RWPE1 (cell line): ENCODE data around the gene FMO5.

ENCODE experiments used
- CTCF ChIA-PET: fragments of 350-600 bp; sonication (Branson Sonifier 250); formaldehyde crosslinking; extraction: SDS; loops from one replicate; lab custom pipeline; 2021; lab: Yijun Ruan, JAX
- POLR2A ChIA-PET: fragments of 400-600 bp; formaldehyde crosslinking; extraction: SDS; loops from one replicate; lab custom pipeline; 2020; ENCODE audit warnings: antibody characterized with exemption; ENCODE audit not compliant: low non-redundant PET; lab: Yijun Ruan, JAX
- DNase-seq: peaks from one replicate; pipeline ENCODE4 v3.0.0; 2012; ENCODE audit warnings: low spot score
- H3K27ac ChIP-seq: fragments of 450-650 bp; 2 replicates; pipeline ENCODE4 v1.5.1; 2017
- TF ChIP-seq, protein P1 (sequence below): fragments of 450-650 bp; conservative IDR thresholded peaks from 2 replicates; pipeline ENCODE4 v1.5.1; 2017; ENCODE audit warnings: low read depth, mild to moderate bottlenecking

Gene FMO5

DNA sequence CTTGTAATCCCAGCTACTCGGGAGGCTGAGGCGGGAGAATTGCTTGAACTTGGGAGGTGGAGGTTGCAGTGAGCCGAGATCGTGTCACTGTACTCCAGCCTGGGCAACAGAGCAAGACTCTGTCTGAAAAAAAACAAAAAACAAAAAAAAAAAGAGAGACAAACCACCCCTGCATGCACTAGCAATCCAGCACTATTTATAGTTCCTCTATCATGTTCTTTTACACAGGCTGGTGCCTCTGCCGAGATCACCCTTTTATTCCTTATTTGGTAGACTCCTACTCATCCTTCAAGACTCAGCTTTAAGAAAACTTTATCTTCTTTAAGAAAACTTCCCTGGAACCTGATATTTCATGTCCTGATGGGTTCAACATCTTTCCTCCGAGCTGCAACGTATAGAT lies 10.8 kb downstream of the FMO5 start:
- ChIA-PET POLR2A (no interaction called here), CTCF (interaction anchor here (0.7 kb wide), 1 partner anchor 15 kb away, joined by 4 read pairs; no protein-coding TSS in a partner anchor)
- no peak for DNase-seq
- no peak overlapping the region for H3K27ac ChIP-seq
- TF ChIP-seq, protein P1, sequence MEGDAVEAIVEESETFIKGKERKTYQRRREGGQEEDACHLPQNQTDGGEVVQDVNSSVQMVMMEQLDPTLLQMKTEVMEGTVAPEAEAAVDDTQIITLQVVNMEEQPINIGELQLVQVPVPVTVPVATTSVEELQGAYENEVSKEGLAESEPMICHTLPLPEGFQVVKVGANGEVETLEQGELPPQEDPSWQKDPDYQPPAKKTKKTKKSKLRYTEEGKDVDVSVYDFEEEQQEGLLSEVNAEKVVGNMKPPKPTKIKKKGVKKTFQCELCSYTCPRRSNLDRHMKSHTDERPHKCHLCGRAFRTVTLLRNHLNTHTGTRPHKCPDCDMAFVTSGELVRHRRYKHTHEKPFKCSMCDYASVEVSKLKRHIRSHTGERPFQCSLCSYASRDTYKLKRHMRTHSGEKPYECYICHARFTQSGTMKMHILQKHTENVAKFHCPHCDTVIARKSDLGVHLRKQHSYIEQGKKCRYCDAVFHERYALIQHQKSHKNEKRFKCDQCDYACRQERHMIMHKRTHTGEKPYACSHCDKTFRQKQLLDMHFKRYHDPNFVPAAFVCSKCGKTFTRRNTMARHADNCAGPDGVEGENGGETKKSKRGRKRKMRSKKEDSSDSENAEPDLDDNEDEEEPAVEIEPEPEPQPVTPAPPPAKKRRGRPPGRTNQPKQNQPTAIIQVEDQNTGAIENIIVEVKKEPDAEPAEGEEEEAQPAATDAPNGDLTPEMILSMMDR, result no peak

DNA sequence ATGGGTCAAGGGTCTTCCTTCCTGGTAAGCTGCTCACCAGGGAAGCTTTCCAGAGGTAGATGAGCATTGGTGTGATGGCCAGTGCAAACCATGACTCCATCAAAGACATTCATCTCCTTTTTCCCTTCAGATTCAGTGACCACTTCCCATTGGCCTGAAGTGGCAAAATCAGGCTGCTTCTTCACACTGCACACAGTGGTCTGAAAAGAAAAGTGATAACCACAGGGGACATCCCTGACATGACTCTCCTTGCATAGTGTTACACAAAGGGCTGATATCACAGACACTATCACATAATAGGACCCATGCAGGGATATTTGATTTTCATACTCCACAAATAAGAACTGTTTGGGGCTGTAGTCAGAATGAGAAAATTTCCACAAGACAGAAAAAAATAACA lies 11.9 kb downstream of the FMO5 start:
- ChIA-PET CTCF (no interaction called here), POLR2A (no interaction called here)
- TF ChIP-seq, protein P1, result no peak
- DNase-seq, result no peak
- no peak overlapping the region for H3K27ac ChIP-seq

DNA sequence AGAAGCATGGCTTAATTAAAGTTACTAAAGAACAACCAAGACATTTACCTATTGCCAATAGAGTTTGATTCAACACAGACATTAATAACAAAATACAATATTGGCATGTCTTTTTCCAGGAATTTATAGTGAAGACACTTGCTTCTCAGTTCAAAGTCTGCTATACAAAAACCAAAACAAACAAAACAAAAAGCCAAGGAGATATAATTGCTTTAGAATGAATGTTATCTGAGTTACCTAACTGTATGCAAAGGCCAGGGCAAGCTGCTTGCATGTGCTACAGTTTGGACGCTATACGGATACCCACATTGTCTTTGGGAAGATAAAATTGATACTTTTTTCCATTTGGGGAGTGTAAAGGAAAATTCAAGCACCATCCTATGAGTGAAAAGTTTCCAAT lies 13.6 kb downstream of the FMO5 start:
- POLR2A ChIA-PET, result no interaction called here
- TF ChIP-seq, protein P1, result no peak
- no peak overlapping the region for H3K27ac ChIP-seq
- DNase-seq, result no peak
- CTCF ChIA-PET, result interaction anchor here (0.7 kb wide), 1 partner anchor 68 kb away, joined by 3 read pairs; no protein-coding TSS in a partner anchor

DNA sequence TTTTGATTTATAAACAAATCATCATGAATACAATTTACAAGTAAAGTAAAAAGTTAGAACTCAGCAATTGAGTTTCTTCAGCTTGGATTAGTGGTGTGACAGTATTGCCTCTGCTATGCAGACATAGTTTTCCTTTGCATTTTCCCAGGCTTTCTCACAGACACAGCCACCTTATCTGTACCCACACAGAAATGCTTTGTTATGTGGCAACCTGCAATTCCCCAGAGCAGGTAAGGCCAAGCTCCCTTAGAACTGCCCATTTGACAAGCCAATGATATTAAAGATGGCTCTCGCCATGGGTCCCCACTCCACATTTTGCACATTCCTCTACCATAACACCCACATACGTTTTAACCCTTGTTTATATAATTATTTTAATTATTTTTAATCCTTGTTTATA lies 14.2 kb downstream of the FMO5 start:
- TF ChIP-seq, protein P1, result no peak
- ChIA-PET CTCF (interaction anchor here (0.7 kb wide), 1 partner anchor 69 kb away, joined by 3 read pairs; no protein-coding TSS in a partner anchor), POLR2A (no interaction called here)
- H3K27ac ChIP-seq, result no peak overlapping the region
- DNase-seq, result no peak

DNA sequence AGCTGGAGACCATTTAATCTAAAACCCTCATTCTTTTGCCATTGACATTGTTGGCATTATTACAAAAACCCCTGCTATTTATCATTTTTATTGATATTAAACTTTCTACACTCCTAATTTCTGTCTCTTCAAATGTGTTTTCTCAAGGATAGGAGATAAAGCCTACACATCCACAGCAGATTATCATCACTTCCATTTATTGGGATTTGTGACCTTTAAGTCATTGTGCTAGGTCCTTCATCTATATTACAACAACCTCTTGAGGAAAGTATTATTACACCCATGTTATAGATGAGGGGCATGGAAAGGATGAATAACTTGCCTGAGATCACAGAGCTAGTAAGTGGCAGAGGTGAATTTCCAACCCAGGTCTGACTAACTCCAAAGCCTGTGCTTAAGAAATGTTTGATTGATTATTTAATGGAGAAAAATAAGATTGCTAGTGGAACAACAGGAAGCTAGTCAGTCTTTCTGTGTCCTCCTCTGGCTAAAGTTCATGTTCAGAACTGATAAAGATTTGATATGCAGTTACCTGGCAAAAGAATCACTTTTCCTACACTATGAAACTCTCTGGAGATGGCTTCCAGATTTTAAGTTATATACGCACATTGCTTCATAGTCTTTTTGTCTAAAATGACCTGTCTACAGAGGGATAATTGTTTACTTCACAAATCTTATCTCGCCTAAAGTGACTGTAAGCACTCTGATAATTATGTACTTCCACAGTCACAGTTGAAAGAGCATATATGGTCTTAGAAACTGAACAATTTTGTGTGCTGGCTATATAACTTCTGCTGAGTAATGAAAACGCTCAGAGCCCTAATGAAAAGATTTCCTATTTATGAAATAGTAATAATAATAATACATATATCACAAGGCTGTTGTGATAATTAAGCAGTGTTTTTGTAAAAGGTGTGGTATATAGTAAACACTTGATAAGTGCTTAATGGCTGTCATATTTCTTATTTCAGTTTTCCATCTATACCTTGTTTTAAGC lies 15.0 kb downstream of the FMO5 start:
- TF ChIP-seq, protein P1, result no peak
- no peak overlapping the region for H3K27ac ChIP-seq
- no peak for DNase-seq
- CTCF ChIA-PET, result no interaction called here
- POLR2A ChIA-PET, result no interaction called here

DNA sequence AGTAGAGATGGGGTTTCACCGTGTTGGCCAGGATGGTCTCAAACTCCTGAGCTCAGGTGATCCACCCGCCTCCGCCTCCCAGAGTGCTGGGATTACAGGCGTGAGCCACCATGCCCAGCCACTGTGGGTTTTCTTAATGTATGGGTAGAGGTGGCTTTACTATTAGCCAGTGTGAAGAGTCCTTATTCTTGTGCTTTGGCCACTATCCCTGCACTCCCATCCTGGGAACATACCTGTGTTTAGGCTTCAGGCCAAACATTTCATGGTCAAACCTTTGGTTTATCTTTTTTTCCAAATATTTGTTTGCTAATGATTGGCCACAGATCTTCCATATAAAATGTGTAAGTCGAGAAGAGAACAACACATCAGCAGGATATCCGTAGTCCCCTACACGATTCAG lies 16.5 kb downstream of the FMO5 start:
- ChIA-PET POLR2A (no interaction called here), CTCF (no interaction called here)
- no peak overlapping the region for H3K27ac ChIP-seq
- TF ChIP-seq, protein P1, result no peak
- no peak for DNase-seq
